Measurements from ENCODE around the gene SHH.

GRCh38 chr7:155776606-155777005, 35.7 kb downstream of the SHH start:
- TF ChIP-seq, protein P1, sequence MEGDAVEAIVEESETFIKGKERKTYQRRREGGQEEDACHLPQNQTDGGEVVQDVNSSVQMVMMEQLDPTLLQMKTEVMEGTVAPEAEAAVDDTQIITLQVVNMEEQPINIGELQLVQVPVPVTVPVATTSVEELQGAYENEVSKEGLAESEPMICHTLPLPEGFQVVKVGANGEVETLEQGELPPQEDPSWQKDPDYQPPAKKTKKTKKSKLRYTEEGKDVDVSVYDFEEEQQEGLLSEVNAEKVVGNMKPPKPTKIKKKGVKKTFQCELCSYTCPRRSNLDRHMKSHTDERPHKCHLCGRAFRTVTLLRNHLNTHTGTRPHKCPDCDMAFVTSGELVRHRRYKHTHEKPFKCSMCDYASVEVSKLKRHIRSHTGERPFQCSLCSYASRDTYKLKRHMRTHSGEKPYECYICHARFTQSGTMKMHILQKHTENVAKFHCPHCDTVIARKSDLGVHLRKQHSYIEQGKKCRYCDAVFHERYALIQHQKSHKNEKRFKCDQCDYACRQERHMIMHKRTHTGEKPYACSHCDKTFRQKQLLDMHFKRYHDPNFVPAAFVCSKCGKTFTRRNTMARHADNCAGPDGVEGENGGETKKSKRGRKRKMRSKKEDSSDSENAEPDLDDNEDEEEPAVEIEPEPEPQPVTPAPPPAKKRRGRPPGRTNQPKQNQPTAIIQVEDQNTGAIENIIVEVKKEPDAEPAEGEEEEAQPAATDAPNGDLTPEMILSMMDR (IDR thresholded peaks at IDR 0.05): no peak
- no peak for TF ChIP-seq ZNF138 (CRISPR knock-in tag; conservative IDR thresholded peaks at IDR 0.05)

All from WTC11 (cell line).